Tibial nerve (tissue), 3 donors: ENCODE measurements around the gene SEMA3G.

ENCODE experiments used
- CTCF ChIP-seq, 5 experiments: fragments of 200-600 bp in 3 of 5; fragments of 450-650 bp in 2 of 5; sonication (generic) in 3 of 5; IDR thresholded peaks; one replicate each; pipeline ENCODE4 v1.5.1; 2016 to 2019; ENCODE audit warnings: antibody characterized with exemption in 5 of 5, mild to moderate bottlenecking in 3 of 5, moderate library complexity in 2 of 5
- POLR2A ChIP-seq, 2 donors: fragments of 450-650 bp; IDR thresholded peaks; one replicate each; pipeline ENCODE4 v1.6.1; 2017; ENCODE audit warnings: antibody characterized with exemption in 2 of 2, mild to moderate bottlenecking in 2 of 2, moderate library complexity in 2 of 2

GRCh38 chr3:52440249-52440551 is 4.7 kb downstream of the SEMA3G start:
- TF ChIP-seq CTCF (IDR thresholded peaks at IDR 0.05) (no peak), POLR2A (IDR thresholded peaks at IDR 0.05) (no peak)
